Activated effector memory CD4-positive, alpha-beta T cell treated with Interleukin-2 at 50 U/mL for 16 hours (primary cell): ENCODE measurements around the gene DLEC1.
A peak's percentile ranks its signal among the peaks of the same experiment; 100 is the strongest.

Experiments
- DNase-seq: peaks from one replicate; pipeline ENCODE4 v3.0.0-alpha.2; 2020

DLEC1 gene

GRCh38 chr3:38163841-38164642 lies 125.0 kb downstream of the DLEC1 start:
- no peak for DNase-seq

- no peak for DNase-seq
Measured at GRCh38 chr3:38164643-38164951, 125.6 kb downstream of the DLEC1 start.

GRCh38 chr3:38164952-38165721 lies 126.1 kb downstream of the DLEC1 start, which contains the start of gene OXSR1:
TSS of gene OXSR1 (plus strand) at chr3:38165537. CDS start at chr3:38165877, 340 bp downstream.
- peak; percentile 93 for DNase-seq

GRCh38 chr3:38165722-38166387 lies 126.8 kb downstream of the DLEC1 start:
- DNase-seq, result no peak

GRCh38 chr3:38167591-38167990 lies 128.6 kb downstream of the DLEC1 start:
- DNase-seq, result no peak

- DNase-seq, result no peak
Measured at GRCh38 chr3:38168151-38169026, 129.4 kb downstream of the DLEC1 start.

GRCh38 chr3:38169027-38169317 lies 130.0 kb downstream of the DLEC1 start:
- DNase-seq, result no peak

- DNase-seq, result no peak
Measured at GRCh38 chr3:38170722-38171121, 131.7 kb downstream of the DLEC1 start.

GRCh38 chr3:38171622-38172021 lies 132.6 kb downstream of the DLEC1 start:
- no peak for DNase-seq
